GM12878 (cell line): ENCODE data around the gene RPUSD2. TPM values are rescaled to one million over a fixed set of nuclear protein-coding genes. Genes with fewer than 3 reads are reported as not detected.

ENCODE experiments used
- CBFB ChIP-seq: IDR thresholded peaks from 2 replicates; pipeline ENCODE4 v1.6.1; 2016; ENCODE audit warnings: antibody characterized with exemption, low read depth
- CREB1 ChIP-seq: IDR thresholded peaks from 2 replicates; pipeline ENCODE4 v1.6.1; 2012; ENCODE audit warnings: low read depth, mild to moderate bottlenecking, inconsistent platforms
- FOXM1 ChIP-seq: IDR thresholded peaks from 2 replicates; pipeline ENCODE4 v1.6.1; 2012; ENCODE audit warnings: low read depth, mild to moderate bottlenecking, inconsistent platforms, low read length, moderate library complexity
- GABPA ChIP-seq: IDR thresholded peaks from 2 replicates; pipeline ENCODE4 v1.6.1; 2014; ENCODE audit warnings: antibody characterized with exemption, low read depth, mild to moderate bottlenecking, inconsistent platforms
- NFYB ChIP-seq: IDR thresholded peaks from 2 replicates; pipeline ENCODE4 v1.6.1; 2011; ENCODE audit warnings: low read depth, mild to moderate bottlenecking, low read length, improper control_type of control experiment, moderate library complexity; ENCODE audit not compliant: insufficient read depth
- NRF1 ChIP-seq: conservative IDR thresholded peaks from 2 replicates; pipeline ENCODE4 v1.6.1; 2011; ENCODE audit warnings: mild to moderate bottlenecking, low read depth, low read length, improper control_type of control experiment
- PAX8 ChIP-seq: fragments of 450-650 bp; IDR thresholded peaks from 2 replicates; pipeline ENCODE4 v1.6.1; 2017; ENCODE audit warnings: mild to moderate bottlenecking, moderate library complexity
- PML ChIP-seq: IDR thresholded peaks from 2 replicates; pipeline ENCODE4 v1.6.1; 2012; ENCODE audit warnings: low read length, inconsistent platforms
- POLR2AphosphoS2 ChIP-seq: IDR thresholded peaks from 2 replicates; pipeline ENCODE4 v1.6.1; 2011; ENCODE audit warnings: low read depth, mild to moderate bottlenecking, low read length, improper control_type of control experiment, moderate library complexity
- RAD21 ChIP-seq: IDR thresholded peaks from 2 replicates; pipeline ENCODE4 v1.6.1; 2011; ENCODE audit warnings: mild to moderate bottlenecking, low read depth, low read length, moderate library complexity; ENCODE audit not compliant: insufficient read depth
- RB1 ChIP-seq: fragments of 450-650 bp; formaldehyde crosslinking; IDR thresholded peaks from 2 replicates; pipeline ENCODE4 v1.6.1; 2017; ENCODE audit warnings: mild to moderate bottlenecking, borderline replicate concordance
- RELA ChIP-seq: fragments of 450-650 bp; IDR thresholded peaks from 2 replicates; pipeline ENCODE4 v1.8.0; 2014; ENCODE audit warnings: borderline replicate concordance; ENCODE audit not compliant: partially characterized antibody
- SMAD5 ChIP-seq: IDR thresholded peaks from 2 replicates; pipeline ENCODE4 v1.6.1; 2016; ENCODE audit warnings: antibody characterized with exemption, low read depth
- SMC3 ChIP-seq: IDR thresholded peaks from 2 replicates; pipeline ENCODE4 v1.6.1; 2011; ENCODE audit warnings: low read length, improper control_type of control experiment, borderline replicate concordance
- SREBF1 ChIP-seq: IDR thresholded peaks from 2 replicates; pipeline ENCODE4 v1.6.1; 2012; ENCODE audit warnings: mild to moderate bottlenecking, low read length
- SREBF2 ChIP-seq: IDR thresholded peaks from 2 replicates; pipeline ENCODE4 v1.6.1; 2012; ENCODE audit warnings: mild to moderate bottlenecking, low read length
- STAT3 ChIP-seq: IDR thresholded peaks from 2 replicates; pipeline ENCODE4 v1.6.1; 2011; ENCODE audit warnings: low read depth, low read length, improper control_type of control experiment
- TARDBP ChIP-seq: IDR thresholded peaks from 2 replicates; pipeline ENCODE4 v1.6.1; 2016; ENCODE audit warnings: borderline replicate concordance
- ZNF217 ChIP-seq: fragments of 450-650 bp; IDR thresholded peaks from 2 replicates; pipeline ENCODE4 v1.6.1; 2017; ENCODE audit warnings: antibody characterized with exemption, mild to moderate bottlenecking
- ZZZ3 ChIP-seq: IDR thresholded peaks from 2 replicates; pipeline ENCODE4 v1.6.1; 2011; ENCODE audit warnings: low read depth; ENCODE audit not compliant: control insufficient read depth, insufficient read length
- polyA plus RNA-seq, 11 experiments: library from polyadenylated mRNA; depleted of rRNA in 4 of 11; unstranded in 6 of 11; stranded (reverse) in 5 of 11; fragments of >200 nt; fragmentation: Nextera tagmentation in 4 of 11; fragmentation: Illumina TruSeq in 1 of 11; extraction: Ambion mirVana in 4 of 11; extraction: Trizol in 1 of 11; gene quantifications; 1 replicate in 1 of 11; 2 replicates in 10 of 11; pipeline versions ENCODE4 v1.2.1 to v1.2.3, GENCODE V29; 2011 to 2016; ENCODE audit warnings: inconsistent platforms in 2 of 11, missing spikeins in 2 of 11, low read depth in 1 of 11
- total RNA-seq, 4 experiments: library from RNA; depleted of rRNA in 3 of 4; stranded (reverse); fragments of >200 nt in 3 of 4; fragmentation: Illumina TruSeq in 1 of 4; extraction: Trizol in 1 of 4; gene quantifications; 2 replicates each; pipeline versions ENCODE4 v1.2.1 to v1.2.3, GENCODE V29; 2013 to 2021
- TF ChIP-seq, protein P1 (sequence below): IDR thresholded peaks from 2 replicates; pipeline ENCODE4 v1.6.1; 2011; ENCODE audit warnings: mild to moderate bottlenecking, low read depth, low read length, moderate library complexity; ENCODE audit not compliant: insufficient replicate concordance
- TF ChIP-seq, protein P2 (sequence below): fragments of 450-650 bp; IDR thresholded peaks from 2 replicates; pipeline ENCODE4 v1.6.1; 2017; ENCODE audit warnings: mild to moderate bottlenecking
- TF ChIP-seq, protein P3 (sequence below): fragments of 450-650 bp; conservative IDR thresholded peaks from 2 replicates; pipeline ENCODE4 v1.6.1; 2017; ENCODE audit warnings: mild to moderate bottlenecking, moderate library complexity
- TF ChIP-seq, protein P4 (sequence below): fragments of 450-650 bp; IDR thresholded peaks from 2 replicates; pipeline ENCODE4 v1.6.1; 2016; ENCODE audit warnings: mild to moderate bottlenecking, moderate library complexity, borderline replicate concordance

RPUSD2 gene
- total and polyA plus RNA-seq, 10 of the 15 experiments (the other 5 are each of a cell fraction or from before 2014, with no cell fraction given) = 4.0 to 33.3 (median 18.5) TPM

DNA sequence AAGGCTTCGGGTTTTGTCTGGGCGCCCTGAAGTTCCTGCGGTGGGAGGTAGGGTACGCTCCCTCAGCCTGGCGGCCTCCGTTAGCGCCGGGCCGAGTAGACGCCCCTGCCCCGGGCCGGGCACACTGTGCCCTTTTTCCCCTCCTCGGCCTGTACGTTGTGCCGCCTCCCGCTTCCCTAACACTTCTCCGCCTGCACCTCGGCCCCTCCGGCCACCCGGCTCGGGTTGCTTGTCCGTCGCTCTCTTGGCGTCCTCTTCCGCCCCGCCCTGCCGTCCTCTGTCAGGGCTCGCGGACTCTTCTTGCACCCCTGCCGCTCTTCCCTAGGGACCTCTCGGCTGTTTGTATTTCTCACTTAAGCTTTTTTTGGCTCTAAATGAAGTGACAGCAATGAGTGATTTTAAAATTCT is 25.3 kb downstream of the RPUSD2 start (continued):
- TF ChIP-seq, protein P1, sequence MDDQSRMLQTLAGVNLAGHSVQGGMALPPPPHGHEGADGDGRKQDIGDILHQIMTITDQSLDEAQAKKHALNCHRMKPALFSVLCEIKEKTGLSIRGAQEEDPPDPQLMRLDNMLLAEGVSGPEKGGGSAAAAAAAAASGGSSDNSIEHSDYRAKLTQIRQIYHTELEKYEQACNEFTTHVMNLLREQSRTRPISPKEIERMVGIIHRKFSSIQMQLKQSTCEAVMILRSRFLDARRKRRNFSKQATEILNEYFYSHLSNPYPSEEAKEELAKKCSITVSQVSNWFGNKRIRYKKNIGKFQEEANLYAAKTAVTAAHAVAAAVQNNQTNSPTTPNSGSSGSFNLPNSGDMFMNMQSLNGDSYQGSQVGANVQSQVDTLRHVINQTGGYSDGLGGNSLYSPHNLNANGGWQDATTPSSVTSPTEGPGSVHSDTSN = no peak
- 0 out of 2 replicates have a peak, but pooled peaks have one; percentile 35 for TF ChIP-seq CREB1
- no peak for TF ChIP-seq RB1
- no peak for TF ChIP-seq CBFB
- TF ChIP-seq RELA = no peak
- TF ChIP-seq, protein P2, sequence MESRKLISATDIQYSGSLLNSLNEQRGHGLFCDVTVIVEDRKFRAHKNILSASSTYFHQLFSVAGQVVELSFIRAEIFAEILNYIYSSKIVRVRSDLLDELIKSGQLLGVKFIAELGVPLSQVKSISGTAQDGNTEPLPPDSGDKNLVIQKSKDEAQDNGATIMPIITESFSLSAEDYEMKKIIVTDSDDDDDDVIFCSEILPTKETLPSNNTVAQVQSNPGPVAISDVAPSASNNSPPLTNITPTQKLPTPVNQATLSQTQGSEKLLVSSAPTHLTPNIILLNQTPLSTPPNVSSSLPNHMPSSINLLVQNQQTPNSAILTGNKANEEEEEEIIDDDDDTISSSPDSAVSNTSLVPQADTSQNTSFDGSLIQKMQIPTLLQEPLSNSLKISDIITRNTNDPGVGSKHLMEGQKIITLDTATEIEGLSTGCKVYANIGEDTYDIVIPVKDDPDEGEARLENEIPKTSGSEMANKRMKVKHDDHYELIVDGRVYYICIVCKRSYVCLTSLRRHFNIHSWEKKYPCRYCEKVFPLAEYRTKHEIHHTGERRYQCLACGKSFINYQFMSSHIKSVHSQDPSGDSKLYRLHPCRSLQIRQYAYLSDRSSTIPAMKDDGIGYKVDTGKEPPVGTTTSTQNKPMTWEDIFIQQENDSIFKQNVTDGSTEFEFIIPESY = no peak
- TF ChIP-seq, protein P3, sequence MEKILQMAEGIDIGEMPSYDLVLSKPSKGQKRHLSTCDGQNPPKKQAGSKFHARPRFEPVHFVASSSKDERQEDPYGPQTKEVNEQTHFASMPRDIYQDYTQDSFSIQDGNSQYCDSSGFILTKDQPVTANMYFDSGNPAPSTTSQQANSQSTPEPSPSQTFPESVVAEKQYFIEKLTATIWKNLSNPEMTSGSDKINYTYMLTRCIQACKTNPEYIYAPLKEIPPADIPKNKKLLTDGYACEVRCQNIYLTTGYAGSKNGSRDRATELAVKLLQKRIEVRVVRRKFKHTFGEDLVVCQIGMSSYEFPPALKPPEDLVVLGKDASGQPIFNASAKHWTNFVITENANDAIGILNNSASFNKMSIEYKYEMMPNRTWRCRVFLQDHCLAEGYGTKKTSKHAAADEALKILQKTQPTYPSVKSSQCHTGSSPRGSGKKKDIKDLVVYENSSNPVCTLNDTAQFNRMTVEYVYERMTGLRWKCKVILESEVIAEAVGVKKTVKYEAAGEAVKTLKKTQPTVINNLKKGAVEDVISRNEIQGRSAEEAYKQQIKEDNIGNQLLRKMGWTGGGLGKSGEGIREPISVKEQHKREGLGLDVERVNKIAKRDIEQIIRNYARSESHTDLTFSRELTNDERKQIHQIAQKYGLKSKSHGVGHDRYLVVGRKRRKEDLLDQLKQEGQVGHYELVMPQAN = peak; percentile 91; the same call in 1 of the 2 replicates
- no peak for TF ChIP-seq STAT3
- no peak for TF ChIP-seq SMAD5
- TF ChIP-seq FOXM1 = no peak; the same call in 1 of the 2 replicates
- 0 out of 2 replicates have a peak, but pooled peaks have one; percentile 5 for TF ChIP-seq NFYB
- no peak for TF ChIP-seq NRF1
- TF ChIP-seq SREBF2 = no peak
- TF ChIP-seq TARDBP = no peak
- TF ChIP-seq PML = no peak
- TF ChIP-seq GABPA = peak; percentile 14; the same call in 1 of the 2 replicates
- no peak for TF ChIP-seq ZNF217
- 0 out of 2 replicates have a peak, but pooled peaks have one; percentile 27 for TF ChIP-seq POLR2AphosphoS2
- TF ChIP-seq, protein P4, sequence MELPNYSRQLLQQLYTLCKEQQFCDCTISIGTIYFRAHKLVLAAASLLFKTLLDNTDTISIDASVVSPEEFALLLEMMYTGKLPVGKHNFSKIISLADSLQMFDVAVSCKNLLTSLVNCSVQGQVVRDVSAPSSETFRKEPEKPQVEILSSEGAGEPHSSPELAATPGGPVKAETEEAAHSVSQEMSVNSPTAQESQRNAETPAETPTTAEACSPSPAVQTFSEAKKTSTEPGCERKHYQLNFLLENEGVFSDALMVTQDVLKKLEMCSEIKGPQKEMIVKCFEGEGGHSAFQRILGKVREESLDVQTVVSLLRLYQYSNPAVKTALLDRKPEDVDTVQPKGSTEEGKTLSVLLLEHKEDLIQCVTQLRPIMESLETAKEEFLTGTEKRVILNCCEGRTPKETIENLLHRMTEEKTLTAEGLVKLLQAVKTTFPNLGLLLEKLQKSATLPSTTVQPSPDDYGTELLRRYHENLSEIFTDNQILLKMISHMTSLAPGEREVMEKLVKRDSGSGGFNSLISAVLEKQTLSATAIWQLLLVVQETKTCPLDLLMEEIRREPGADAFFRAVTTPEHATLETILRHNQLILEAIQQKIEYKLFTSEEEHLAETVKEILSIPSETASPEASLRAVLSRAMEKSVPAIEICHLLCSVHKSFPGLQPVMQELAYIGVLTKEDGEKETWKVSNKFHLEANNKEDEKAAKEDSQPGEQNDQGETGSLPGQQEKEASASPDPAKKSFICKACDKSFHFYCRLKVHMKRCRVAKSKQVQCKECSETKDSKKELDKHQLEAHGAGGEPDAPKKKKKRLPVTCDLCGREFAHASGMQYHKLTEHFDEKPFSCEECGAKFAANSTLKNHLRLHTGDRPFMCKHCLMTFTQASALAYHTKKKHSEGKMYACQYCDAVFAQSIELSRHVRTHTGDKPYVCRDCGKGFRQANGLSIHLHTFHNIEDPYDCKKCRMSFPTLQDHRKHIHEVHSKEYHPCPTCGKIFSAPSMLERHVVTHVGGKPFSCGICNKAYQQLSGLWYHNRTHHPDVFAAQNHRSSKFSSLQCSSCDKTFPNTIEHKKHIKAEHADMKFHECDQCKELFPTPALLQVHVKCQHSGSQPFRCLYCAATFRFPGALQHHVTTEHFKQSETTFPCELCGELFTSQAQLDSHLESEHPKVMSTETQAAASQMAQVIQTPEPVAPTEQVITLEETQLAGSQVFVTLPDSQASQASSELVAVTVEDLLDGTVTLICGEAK = no peak; the same call in 1 of the 2 replicates
- no peak for TF ChIP-seq RAD21
- TF ChIP-seq PAX8 = no peak
- TF ChIP-seq SMC3 = no peak
- TF ChIP-seq ZZZ3 = no peak
- TF ChIP-seq SREBF1 = 0 out of 2 replicates have a peak, but pooled peaks have one; percentile 10
